Hepatocyte (in vitro differentiated cells): ENCODE results near the gene ANKS1B.

ENCODE experiments used
- CTCF ChIP-seq: fragments of 200-600 bp; sonication (generic); IDR thresholded peaks from 2 replicates; pipeline ENCODE4 v1.5.1; 2016; ENCODE audit warnings: antibody characterized with exemption, mild to moderate bottlenecking; ENCODE audit not compliant: poor library complexity
- EZH2 ChIP-seq: fragments of 200-600 bp; sonication (generic); IDR thresholded peaks from 2 replicates; pipeline ENCODE4 v1.6.1; 2016; ENCODE audit warnings: antibody characterized with exemption, mild to moderate bottlenecking, borderline replicate concordance
- EZH2phosphoT487 ChIP-seq: fragments of 200-600 bp; sonication (generic); IDR thresholded peaks from one replicate; pipeline ENCODE4 v1.6.1; 2018; ENCODE audit warnings: antibody characterized with exemption, mild to moderate bottlenecking, low read depth, moderate library complexity; ENCODE audit not compliant: unreplicated experiment, severe bottlenecking

DNA sequence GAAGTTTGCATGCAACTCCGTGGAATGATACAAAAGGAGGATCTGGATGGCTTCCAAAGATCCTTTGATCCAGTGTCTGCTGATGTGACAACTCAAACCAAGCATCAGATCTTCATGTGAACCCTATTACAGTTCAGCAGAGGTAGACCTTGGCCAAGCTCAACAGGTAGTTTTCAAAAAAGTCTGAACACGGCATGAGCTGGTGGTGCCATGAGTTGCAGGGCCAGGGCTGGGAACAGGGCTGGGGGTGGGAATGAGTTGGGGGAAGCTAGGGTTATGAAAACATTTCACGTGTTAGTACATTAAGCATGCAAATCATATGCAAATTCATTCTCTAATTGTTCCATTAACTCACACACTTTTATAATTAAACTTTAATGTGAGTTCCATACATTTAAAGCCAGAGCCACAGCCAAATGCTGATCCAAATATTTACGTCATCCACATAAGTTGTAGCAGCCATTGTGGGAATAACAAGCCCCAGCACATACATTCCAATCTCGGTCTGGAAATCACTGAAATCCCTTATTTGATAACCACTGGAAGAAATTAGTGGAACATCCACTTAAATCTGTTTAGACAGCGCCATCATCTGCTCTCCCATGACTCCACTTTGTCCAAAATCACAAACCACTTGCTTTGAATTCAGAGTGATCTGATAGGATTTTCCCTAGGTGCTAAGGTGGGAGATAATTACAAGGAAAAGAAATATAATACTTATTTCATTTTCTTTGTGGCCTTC lies 1181.1 kb downstream of the ANKS1B start:
- TF ChIP-seq CTCF (no peak), EZH2phosphoT487 (no peak), EZH2 (no peak)
